ENCODE measurements around the gene TRIM17. TPM values are rescaled to one million over a fixed set of nuclear protein-coding genes. Genes with fewer than 3 reads are reported as not detected.
A peak's percentile ranks its signal among the peaks of the same experiment; 100 is the strongest.

TRIM17 gene
- total RNA-seq, 1 experiment from 2014 or later, result not detected

GRCh38 chr1:228377664-228378089 lies 39.0 kb downstream of the TRIM17 start (continued):
- TF ChIP-seq CTCF (IDR thresholded peaks at IDR 0.05 in 2 of 3, conservative IDR thresholded peaks at IDR 0.05 in 1 of 3; ENCODE audit: borderline replicate concordance in 1 of 3, insufficient read depth in 1 of 3, low read depth in 2 of 3, low read length in 2 of 3) (no peak), CEBPB (IDR thresholded peaks at IDR 0.05; ENCODE audit: low read depth) (no peak)

- no peak for DNase-seq (ENCODE audit: low read depth, low spot score)
- TF ChIP-seq SRF (IDR thresholded peaks at IDR 0.05; ENCODE audit: low read depth), result no peak
- TF ChIP-seq MAX (IDR thresholded peaks at IDR 0.05), result no peak
- CTCF ChIA-PET, result no interaction called here
- no TSS peak for BruUV-seq (replicated peaks)
- peaks cover 5 to 26% of the 10 kb centered on the region in 2 experiments for H3K4me1 ChIP-seq (ENCODE audit: control insufficient read depth in 1 of 2, insufficient read depth in 2 of 2, low read length in 2 of 2)
- peak overlapping the region in 1 of 2 experiments; percentile 58; a peak in 1 of 4 replicates for H3K4me3 ChIP-seq (replicated peaks in 1 of 2; ENCODE audit: low read depth in 1 of 2, low read length in 2 of 2)
- RAD21 ChIA-PET (ENCODE audit: low non-redundant PET in 1 of 2, low total read pairs in 2 of 2, uncharacterized antibody in 2 of 2, unreplicated experiment in 2 of 2), result no interaction called here
- H3K9me2 ChIP-seq (ENCODE audit: insufficient read depth), result no peaks in the 10 kb centered on the region
- H3K36me3 ChIP-seq (ENCODE audit: control insufficient read depth in 1 of 2, insufficient read depth in 2 of 2, low read length in 2 of 2), result no peaks in the 10 kb centered on the region
- no peaks in the 10 kb centered on the region for H3K9me3 ChIP-seq (ENCODE audit: control insufficient read depth in 1 of 2, insufficient read depth in 1 of 2, low read depth in 1 of 2, low read length in 2 of 2)
- H3K27ac ChIP-seq (ENCODE audit: low read depth, low read length), result peak overlapping the region; percentile 63; the same call in 1 of the 2 replicates
- no peaks in the 10 kb centered on the region for H3K27me3 ChIP-seq (ENCODE audit: insufficient read depth, low read length)
- H3K4me2 ChIP-seq (ENCODE audit: low read length), result peak overlapping the region; percentile 93
- no peaks in the 10 kb centered on the region for H4K20me1 ChIP-seq (ENCODE audit: insufficient read depth)
- no peak for ATAC-seq
- POLR2A ChIA-PET, result no interaction called here
- intact Hi-C loops (cut with micrococcal nuclease), result no loop called here
- no peak overlapping the region for H2AFZ ChIP-seq (ENCODE audit: low read depth, low read length, poor library complexity, severe bottlenecking)
- H3K79me2 ChIP-seq (ENCODE audit: insufficient read depth, low read length), result no peaks in the 10 kb centered on the region
- peak overlapping the region; percentile 71; the same call in 1 of the 2 replicates for H3K9ac ChIP-seq (ENCODE audit: low read length)
Measured at GRCh38 chr1:228376651-228377631, 39.7 kb downstream of the TRIM17 start.

Data from HCT116 (cell line).